MV-4-11 (cell line): ENCODE results near the gene ERCC2.
"Not testable (repeated sequence)": the region's sequence is repeated elsewhere in the genome, so short reads cannot be mapped to it uniquely, and the experiment has no call there.

Source experiments
- DNase-seq: peaks from one replicate; lab custom pipeline; 2025; lab: John Stamatoyannopoulos, UW

Gene ERCC2

GRCh38 chr19:45370410-45371204, at the start of gene ERCC2:
ERCC2 (minus strand) TSS chr19:45370573; CDS start chr19:45370540, 33 bp downstream.
- DNase-seq = peak; percentile 99

GRCh38 chr19:45419895-45420294, 49.5 kb upstream of the ERCC2 start:
- DNase-seq = no peak

DNA sequence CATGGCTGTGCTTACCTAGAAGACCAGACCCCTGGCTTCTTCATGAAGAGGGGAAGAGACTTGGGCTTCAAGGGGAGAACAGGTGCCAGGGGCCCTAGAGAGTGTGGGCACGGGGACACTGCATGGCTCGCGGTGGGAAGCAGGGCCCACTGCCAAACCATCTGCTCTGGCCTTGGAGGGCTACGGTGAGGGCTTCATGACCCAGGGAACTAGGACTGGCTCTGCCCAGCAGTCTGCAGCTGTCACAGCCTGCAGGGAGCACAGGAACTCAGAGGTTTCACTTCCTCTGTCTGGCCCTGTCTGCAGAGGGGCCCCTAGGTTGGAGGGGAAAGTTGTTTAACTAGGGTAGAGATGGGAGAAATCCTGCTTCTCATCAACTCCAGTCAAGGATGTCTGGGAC, 49.0 kb upstream of the ERCC2 start:
- peak; percentile 97 for DNase-seq

GRCh38 chr19:45418802-45419201, 48.4 kb upstream of the ERCC2 start:
- peak; percentile 91 for DNase-seq

DNA sequence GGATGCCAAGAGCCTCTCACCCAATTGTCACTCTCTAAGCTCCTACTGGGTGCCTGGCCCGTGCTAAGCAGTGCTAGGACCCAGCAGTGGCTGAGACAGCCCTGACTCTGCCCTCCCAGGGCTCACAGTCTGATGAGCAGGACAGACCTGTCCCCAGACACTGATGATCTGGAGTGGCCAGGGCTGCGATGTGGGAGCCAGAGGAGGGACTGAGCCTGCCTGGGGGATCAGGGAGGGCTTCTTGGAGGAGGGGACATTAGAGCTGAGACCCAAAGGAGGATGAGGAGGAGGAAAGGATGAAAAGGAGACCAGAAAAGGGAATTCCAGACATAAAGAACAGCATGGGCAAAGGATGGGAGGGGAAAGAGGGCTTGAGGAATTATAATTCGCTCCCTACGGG, 46.8 kb upstream of the ERCC2 start:
- no peak for DNase-seq

GRCh38 chr19:45414468-45414867, 44.1 kb upstream of the ERCC2 start:
- DNase-seq = no peak

- DNase-seq = no peak
Observed at GRCh38 chr19:45413497-45413896, 43.1 kb upstream of the ERCC2 start.

DNA sequence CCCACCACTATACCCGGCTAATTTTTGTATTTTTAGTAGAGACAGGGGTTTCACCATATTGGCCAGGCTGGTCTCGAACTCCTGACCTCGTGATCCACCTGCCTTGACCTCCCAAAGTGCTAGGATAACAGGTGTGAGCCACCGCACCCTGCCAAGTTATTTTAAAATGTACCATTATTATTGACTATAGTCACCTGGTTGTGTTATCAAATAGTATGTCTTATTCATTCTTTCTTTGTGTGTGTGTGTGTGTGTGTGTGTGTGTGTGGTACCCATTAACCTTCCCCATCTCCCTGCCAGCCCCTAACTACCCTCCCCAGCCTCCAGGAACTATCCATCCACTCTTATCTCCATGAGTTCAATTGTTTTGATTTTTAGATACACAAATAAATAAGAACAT, 40.0 kb upstream of the ERCC2 start:
- not testable (repeated sequence) for DNase-seq

GRCh38 chr19:45409557-45409920, 39.2 kb upstream of the ERCC2 start:
- DNase-seq = peak; percentile 81

- no peak for DNase-seq
Observed at GRCh38 chr19:45408830-45409556, 38.6 kb upstream of the ERCC2 start.

- no peak for DNase-seq
Observed at GRCh38 chr19:45408121-45408520, 37.7 kb upstream of the ERCC2 start.

- not testable (repeated sequence) for DNase-seq
Observed at GRCh38 chr19:45407585-45407984, 37.2 kb upstream of the ERCC2 start.

DNA sequence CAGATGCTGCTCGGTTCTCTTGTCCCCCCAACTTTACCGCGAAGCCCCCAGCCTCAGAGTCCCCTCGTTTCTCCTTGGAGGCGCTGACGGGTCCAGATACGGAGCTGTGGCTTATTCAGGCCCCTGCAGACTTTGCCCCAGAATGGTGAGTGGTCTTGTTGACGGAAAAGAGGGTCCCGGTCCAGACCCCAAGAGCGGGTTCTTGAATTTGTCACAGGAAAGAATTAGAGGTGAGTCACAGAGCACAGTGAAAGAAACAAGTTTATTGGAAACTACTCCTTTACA, 36.7 kb upstream of the ERCC2 start:
- no peak for DNase-seq

DNA sequence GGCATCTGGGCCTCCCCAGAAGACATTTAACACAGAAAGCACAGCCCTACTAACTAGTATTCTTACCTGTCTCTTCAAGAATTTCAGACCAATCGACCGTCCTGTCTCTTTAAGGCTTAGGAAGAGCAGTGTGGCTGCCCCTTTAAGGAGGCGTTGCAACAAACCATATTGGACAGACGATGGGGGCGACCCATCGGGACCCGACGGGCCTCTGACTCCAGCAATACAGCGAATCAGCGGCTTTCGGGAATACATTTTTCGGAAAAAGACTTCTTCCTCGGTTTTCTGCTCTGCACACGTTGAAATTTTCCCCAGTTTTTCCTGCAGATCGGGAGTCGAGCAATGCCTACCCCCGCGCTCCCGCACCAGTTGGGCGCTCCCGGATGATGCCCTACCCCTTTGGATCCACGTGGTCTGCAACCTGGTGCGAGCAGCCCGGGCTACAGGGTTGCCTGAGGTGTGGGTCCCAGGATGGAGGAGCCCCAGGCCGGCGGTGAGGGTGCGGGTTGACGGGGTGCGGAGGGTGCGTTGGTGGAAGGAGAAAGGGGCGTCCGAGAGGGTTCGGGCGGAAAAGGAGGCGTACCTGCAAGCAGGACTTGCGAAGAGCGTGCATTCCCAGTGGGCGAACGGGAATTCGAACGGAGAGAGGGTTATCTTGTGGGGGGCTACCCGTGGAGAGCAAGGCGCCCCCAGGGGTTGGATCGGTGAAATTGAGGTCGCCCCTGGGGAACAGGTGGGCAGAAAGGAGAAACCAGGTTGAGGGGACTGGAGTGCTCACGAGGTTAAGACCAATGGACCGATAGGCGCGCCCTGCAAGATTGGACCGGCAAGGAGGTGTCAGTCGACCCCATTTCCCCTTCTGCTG, 36.1 kb upstream of the ERCC2 start, which contains the start of gene POLR1G:
Gene POLR1G, plus strand, starts transcription at position 419 of the 865 bp plus-strand sequence. Its CDS starts 53 bp downstream, at position 472.
- peak; percentile 91 for DNase-seq

DNA sequence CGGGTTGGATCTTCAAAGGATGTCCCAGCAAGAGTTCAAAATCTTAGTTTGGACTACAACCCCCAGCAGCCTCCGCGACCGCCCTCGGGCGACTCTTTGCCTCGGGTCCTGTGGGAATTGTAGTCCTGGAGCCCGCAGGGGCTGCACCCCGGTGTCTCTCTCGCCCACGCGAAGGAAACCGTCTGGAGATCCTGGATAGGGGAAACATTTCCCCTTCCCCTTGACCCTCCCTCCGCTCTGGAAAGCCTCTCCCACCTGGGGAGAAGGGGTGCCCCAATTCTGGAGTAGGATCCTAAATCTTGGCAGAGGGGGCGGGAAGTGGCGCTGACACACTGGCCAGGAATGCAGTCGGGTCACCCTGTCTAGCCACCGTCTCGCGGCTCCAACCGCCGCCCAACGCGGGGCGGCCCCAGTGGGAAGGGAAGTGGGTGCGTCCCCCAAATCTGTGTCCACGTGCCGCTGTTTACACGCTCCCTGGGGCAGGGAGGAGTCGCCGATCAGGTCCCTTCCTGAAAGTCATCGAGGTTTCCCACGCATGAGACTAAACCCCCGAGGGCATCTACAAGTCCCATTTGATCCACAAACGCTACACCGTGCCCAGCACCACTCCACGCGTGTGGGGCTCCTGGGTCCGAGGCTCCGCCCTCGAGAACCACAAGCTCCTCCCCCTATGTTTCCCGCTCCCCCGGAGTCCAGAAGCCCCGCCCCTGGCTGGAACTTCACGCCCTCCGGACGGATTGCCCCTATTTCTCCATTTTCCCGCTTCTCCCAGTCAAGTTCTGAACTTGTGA, 35.3 kb upstream of the ERCC2 start:
- DNase-seq = peak; percentile 92

DNA sequence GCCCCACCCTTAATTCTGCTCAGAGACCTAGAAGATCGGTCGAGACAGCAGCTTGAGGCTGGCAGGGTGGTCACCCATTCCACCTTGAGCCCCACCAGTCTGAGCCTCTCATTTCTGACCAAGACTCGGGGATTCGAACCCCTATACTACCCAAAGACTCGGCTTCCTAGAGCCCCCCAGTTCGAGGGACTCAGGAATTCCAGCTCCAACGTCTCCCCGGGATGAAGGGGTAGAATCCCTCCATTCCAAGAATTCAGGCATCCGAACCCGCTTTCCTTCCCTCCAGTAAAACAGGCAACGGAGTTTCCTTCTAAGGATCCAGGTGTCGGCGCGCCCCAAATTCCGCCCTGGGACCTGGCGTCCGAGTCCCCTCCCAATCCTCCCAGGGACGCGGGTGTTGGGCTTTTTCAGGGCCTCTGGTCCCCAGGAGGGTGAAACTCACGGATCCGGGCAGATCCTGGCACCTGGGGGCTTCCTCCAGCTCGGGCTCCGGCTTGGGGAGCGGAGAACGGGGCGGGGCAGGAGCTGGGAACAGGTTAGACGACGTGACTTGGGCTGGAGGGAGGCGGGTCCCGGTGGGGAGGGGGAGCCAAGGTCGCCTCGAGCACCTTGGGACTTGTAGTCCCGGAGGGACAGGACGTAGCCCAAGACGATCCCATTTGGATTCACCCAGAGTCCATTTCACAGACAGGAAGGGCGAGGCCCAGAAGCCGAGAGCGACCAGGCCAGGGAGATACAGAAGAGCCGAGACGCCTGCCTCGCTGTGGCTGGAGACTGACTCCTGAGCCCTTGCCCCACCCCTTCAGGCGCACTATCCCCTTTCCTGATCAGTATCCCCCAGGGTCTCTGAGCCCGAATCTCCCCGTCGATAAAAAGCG, 34.4 kb upstream of the ERCC2 start, which contains the start of gene PPP1R13L:
Gene PPP1R13L, minus strand, starts transcription at position 513 of the 878 bp plus-strand sequence. CDS start 6,751 bp downstream, outside the sequence.
- DNase-seq = no peak

- DNase-seq = no peak
Observed at GRCh38 chr19:45403781-45404556, 33.6 kb upstream of the ERCC2 start.

DNA sequence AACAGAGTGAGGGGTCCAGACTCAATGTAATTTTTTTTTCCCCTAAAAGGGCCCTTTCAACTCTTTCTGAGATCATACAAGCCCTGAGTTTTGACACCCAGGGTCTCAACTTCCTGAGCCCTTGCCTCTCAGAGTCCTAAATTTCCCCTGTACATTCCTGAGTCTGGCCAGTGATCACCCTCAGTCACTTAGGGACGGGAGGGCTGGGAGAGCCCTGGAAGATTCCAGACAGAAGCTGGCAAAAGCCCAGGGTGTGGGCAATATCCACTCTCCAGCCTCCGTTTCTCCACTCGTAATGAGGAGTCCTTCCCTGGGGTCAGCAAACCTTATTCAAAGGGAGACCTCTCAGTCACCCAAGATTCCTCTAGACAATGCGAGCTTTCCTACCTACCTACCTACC, 32.9 kb upstream of the ERCC2 start:
- DNase-seq = no peak

DNA sequence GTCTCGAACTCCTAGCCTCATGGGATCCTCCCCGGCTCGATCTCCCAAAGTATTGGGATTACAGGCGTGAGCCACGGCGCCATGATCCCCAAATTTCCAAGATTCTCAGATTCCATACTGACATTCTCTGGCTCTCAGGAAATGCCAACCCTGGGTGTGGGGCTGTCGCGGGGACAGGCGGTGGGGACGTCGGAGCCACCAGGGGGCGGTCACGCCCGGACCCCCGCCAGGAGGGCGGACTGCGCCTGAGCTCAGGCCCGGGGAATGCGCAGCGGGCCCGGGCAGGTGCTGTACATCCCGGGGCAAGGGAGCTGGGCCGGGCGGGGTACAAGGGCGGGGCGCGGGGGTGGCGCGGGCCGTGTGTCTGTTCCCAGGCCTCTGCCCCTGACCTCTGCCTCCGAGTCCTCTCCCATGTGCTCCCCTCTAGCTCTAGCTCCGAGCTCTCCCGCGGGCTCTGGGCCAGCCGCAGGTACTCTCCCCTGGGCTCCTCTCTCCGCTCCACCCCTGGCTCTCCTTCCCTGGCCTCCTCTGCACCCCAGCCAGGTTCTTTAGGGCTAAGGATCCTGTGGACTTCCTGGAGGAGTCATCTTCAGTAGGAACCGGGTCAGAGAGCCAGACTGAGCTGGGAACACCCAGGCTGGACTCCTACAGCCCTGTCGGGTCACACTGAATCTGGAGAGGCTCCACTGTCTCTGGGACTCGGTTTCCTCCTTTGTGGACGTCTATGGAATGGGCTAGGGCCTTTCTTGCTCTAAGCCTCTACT, 32.1 kb upstream of the ERCC2 start:
- no peak for DNase-seq
